Fibroblast of mammary gland (primary cell): ENCODE results near the gene GLIPR2.

Experiments used
- DNase-seq: peaks from one replicate; pipeline ENCODE4 v3.0.0-alpha.2; 2010; ENCODE audit warnings: low read depth
- H3K4me3 ChIP-seq: 2 replicates; pipeline ENCODE4 v1.5.1; 2011; ENCODE audit warnings: low read depth, mild to moderate bottlenecking, low read length, moderate library complexity; ENCODE audit not compliant: control insufficient read depth
- CTCF ChIP-seq: conservative IDR thresholded peaks from 2 replicates; pipeline ENCODE4 v1.5.1; 2011; ENCODE audit warnings: low read depth, low read length, inconsistent platforms; ENCODE audit not compliant: control insufficient read depth, insufficient read depth

The GLIPR2 gene

GRCh38 chr9:36208521-36209253 lies 72.2 kb downstream of the GLIPR2 start:
- no peak overlapping the region for H3K4me3 ChIP-seq
- DNase-seq = peak; percentile 52
- no peak for TF ChIP-seq CTCF

- TF ChIP-seq CTCF = no peak
- DNase-seq = no peak
- no peak overlapping the region for H3K4me3 ChIP-seq
These were observed 74.2 kb downstream of the GLIPR2 start for GRCh38 chr9:36210722-36211121.

GRCh38 chr9:36211510-36211909 lies 75.0 kb downstream of the GLIPR2 start:
- TF ChIP-seq CTCF = no peak
- no peak for DNase-seq
- H3K4me3 ChIP-seq = no peak overlapping the region

- no peak for TF ChIP-seq CTCF
- DNase-seq = no peak
These were observed 76.9 kb downstream of the GLIPR2 start for GRCh38 chr9:36213387-36213786.

More at GRCh38 chr9:36213387-36213786, 76.9 kb downstream of the GLIPR2 start:
- H3K4me3 ChIP-seq = no peak overlapping the region
